Measurements from ENCODE around the gene SLC23A2. TPM values are rescaled to one million over a fixed set of nuclear protein-coding genes. Genes with fewer than 3 reads are reported as not detected.
"Not testable (repeated sequence)": the region's sequence is repeated elsewhere in the genome, so short reads cannot be mapped to it uniquely, and the experiment has no call there.

Gene SLC23A2
- total RNA-seq, 1 experiment from 2014 or later, result 37.3 TPM

- ChIA-PET POLR2A (no interaction called here), CTCF (no interaction called here)
Measured at GRCh38 chr20:4924446-4924845, 76.9 kb downstream of the SLC23A2 start.

GRCh38 chr20:4924032-4924431 is 77.3 kb downstream of the SLC23A2 start:
- Mint-ChIP-seq H3K9me3 (ENCODE audit: unreplicated experiment) (no peaks in the 10 kb centered on the region), H3K27ac (ENCODE audit: unreplicated experiment) (no peak overlapping the region), H3K4me3 (ENCODE audit: unreplicated experiment) (no peak overlapping the region), H3K36me3 (ENCODE audit: insufficient read depth, unreplicated experiment) (no peaks in the 10 kb centered on the region), H3K4me1 (ENCODE audit: low read depth, unreplicated experiment) (no peaks in the 10 kb centered on the region), H3K27me3 (ENCODE audit: insufficient read depth, unreplicated experiment) (no peaks in the 10 kb centered on the region)
- no peak for DNase-seq
- TF ChIP-seq CTCF (IDR thresholded peaks at IDR 0.05; ENCODE audit: insufficient read depth in 1 of 2, low read depth in 1 of 2, low read length in 1 of 2, severe bottlenecking in 1 of 2, unreplicated experiment in 1 of 2), result no peak
- POLR2A ChIA-PET, result no interaction called here
- CTCF ChIA-PET, result no interaction called here
- Histone ChIP-seq H3K36me3 (ENCODE audit: control insufficient read depth, insufficient read depth, low read length) (no peaks in the 10 kb centered on the region), H3K27me3 (replicated peaks; ENCODE audit: control insufficient read depth, insufficient read depth, low read length) (no peaks in the 10 kb centered on the region), H3K9me3 (no peaks in the 10 kb centered on the region), H3K4me1 (no peaks in the 10 kb centered on the region), H3K4me3 (ENCODE audit: low read depth, low read length) (no peak overlapping the region)
- intact Hi-C loops (cut with micrococcal nuclease; ENCODE audit: unreplicated experiment), result no loop called here
- no TSS peak for BruUV-seq (replicated peaks)

More at GRCh38 chr20:4924446-4924845, 76.9 kb downstream of the SLC23A2 start:
- no TSS peak for BruUV-seq (replicated peaks)
- H3K27me3 Mint-ChIP-seq (ENCODE audit: insufficient read depth, unreplicated experiment), result no peaks in the 10 kb centered on the region
- H3K4me1 ChIP-seq, result no peaks in the 10 kb centered on the region
- H3K36me3 Mint-ChIP-seq (ENCODE audit: insufficient read depth, unreplicated experiment), result no peaks in the 10 kb centered on the region
- no peak overlapping the region for H3K27ac Mint-ChIP-seq (ENCODE audit: unreplicated experiment)
- H3K27me3 ChIP-seq (replicated peaks; ENCODE audit: control insufficient read depth, insufficient read depth, low read length), result no peaks in the 10 kb centered on the region
- no peaks in the 10 kb centered on the region for H3K9me3 ChIP-seq
- no peak for DNase-seq
- no peaks in the 10 kb centered on the region for H3K9me3 Mint-ChIP-seq (ENCODE audit: unreplicated experiment)
- no peak overlapping the region for H3K4me3 ChIP-seq (ENCODE audit: low read depth, low read length)
- intact Hi-C loops (cut with micrococcal nuclease; ENCODE audit: unreplicated experiment), result no loop called here
- H3K4me3 Mint-ChIP-seq (ENCODE audit: unreplicated experiment), result no peak overlapping the region
- TF ChIP-seq CTCF (IDR thresholded peaks at IDR 0.05; ENCODE audit: insufficient read depth in 1 of 2, low read depth in 1 of 2, low read length in 1 of 2, severe bottlenecking in 1 of 2, unreplicated experiment in 1 of 2), result no peak
- H3K4me1 Mint-ChIP-seq (ENCODE audit: low read depth, unreplicated experiment), result no peaks in the 10 kb centered on the region
- H3K36me3 ChIP-seq (ENCODE audit: control insufficient read depth, insufficient read depth, low read length), result no peaks in the 10 kb centered on the region

- Histone ChIP-seq H3K4me1 (no peaks in the 10 kb centered on the region), H3K4me3 (ENCODE audit: low read depth, low read length) (no peak overlapping the region), H3K36me3 (ENCODE audit: control insufficient read depth, insufficient read depth, low read length) (no peaks in the 10 kb centered on the region), H3K27me3 (replicated peaks; ENCODE audit: control insufficient read depth, insufficient read depth, low read length) (no peaks in the 10 kb centered on the region), H3K9me3 (no peaks in the 10 kb centered on the region)
- no TSS peak for BruUV-seq (replicated peaks)
- Mint-ChIP-seq H3K36me3 (ENCODE audit: insufficient read depth, unreplicated experiment) (no peaks in the 10 kb centered on the region), H3K27me3 (ENCODE audit: insufficient read depth, unreplicated experiment) (no peaks in the 10 kb centered on the region), H3K27ac (ENCODE audit: unreplicated experiment) (no peak overlapping the region), H3K4me3 (ENCODE audit: unreplicated experiment) (no peak overlapping the region), H3K4me1 (ENCODE audit: low read depth, unreplicated experiment) (peaks cover 2% of the 10 kb centered on the region), H3K9me3 (ENCODE audit: unreplicated experiment) (no peaks in the 10 kb centered on the region)
- DNase-seq, result no peak
- POLR2A ChIA-PET, result no interaction called here
- no peak for TF ChIP-seq CTCF (IDR thresholded peaks at IDR 0.05; ENCODE audit: insufficient read depth in 1 of 2, low read depth in 1 of 2, low read length in 1 of 2, severe bottlenecking in 1 of 2, unreplicated experiment in 1 of 2)
- intact Hi-C loops (cut with micrococcal nuclease; ENCODE audit: unreplicated experiment), result no loop called here
- CTCF ChIA-PET, result no interaction called here
Measured at GRCh38 chr20:4922186-4922585, 79.1 kb downstream of the SLC23A2 start.

- DNase-seq; H3K27me3 ChIP-seq (replicated peaks; ENCODE audit: control insufficient read depth, insufficient read depth, low read length); intact Hi-C loops (cut with micrococcal nuclease; ENCODE audit: unreplicated experiment); H3K9me3 ChIP-seq; H3K27ac Mint-ChIP-seq (ENCODE audit: unreplicated experiment); H3K27me3 Mint-ChIP-seq (ENCODE audit: insufficient read depth, unreplicated experiment); H3K36me3 Mint-ChIP-seq (ENCODE audit: insufficient read depth, unreplicated experiment); H3K4me3 Mint-ChIP-seq (ENCODE audit: unreplicated experiment); H3K4me3 ChIP-seq (ENCODE audit: low read depth, low read length); CTCF ChIA-PET; POLR2A ChIA-PET; H3K9me3 Mint-ChIP-seq (ENCODE audit: unreplicated experiment); H3K36me3 ChIP-seq (ENCODE audit: control insufficient read depth, insufficient read depth, low read length); H3K4me1 ChIP-seq; BruUV-seq (replicated peaks); H3K4me1 Mint-ChIP-seq (ENCODE audit: low read depth, unreplicated experiment): not testable (repeated sequence)
Measured at GRCh38 chr20:4921271-4921670, 80.0 kb downstream of the SLC23A2 start.
